BLaER1 (cell line): ENCODE data around the gene ALDH5A1.

Source experiments
- H3K27ac ChIP-seq: shearing (Covaris generic); formaldehyde crosslinking; 2 replicates; pipeline ENCODE4 v1.8.1; 2022
- H3K27me3 ChIP-seq: shearing (Covaris generic); formaldehyde crosslinking; 2 replicates; pipeline ENCODE4 v1.8.1; 2022
- H3K36me3 ChIP-seq: shearing (Covaris generic); formaldehyde crosslinking; 2 replicates; pipeline ENCODE4 v1.8.1; 2022
- H3K4me1 ChIP-seq: shearing (Covaris generic); formaldehyde crosslinking; 2 replicates; pipeline ENCODE4 v1.8.1; 2022
- H3K4me2 ChIP-seq: shearing (Covaris generic); formaldehyde crosslinking; 2 replicates; pipeline ENCODE4 v1.8.1; 2022
- H3K4me3 ChIP-seq: shearing (Covaris generic); formaldehyde crosslinking; 2 replicates; pipeline ENCODE4 v1.8.1; 2022
- H3K9ac ChIP-seq: shearing (Covaris generic); formaldehyde crosslinking; 2 replicates; pipeline ENCODE4 v1.8.1; 2022
- H3K9me3 ChIP-seq: shearing (Covaris generic); formaldehyde crosslinking; 2 replicates; pipeline ENCODE4 v1.8.1; 2022
- H4K20me1 ChIP-seq: shearing (Covaris generic); formaldehyde crosslinking; 2 replicates; pipeline ENCODE4 v1.8.1; 2022
- Cebpa-rat ChIP-seq: shearing (Covaris generic); IDR thresholded peaks from 2 replicates; pipeline ENCODE4 v1.8.1; 2022

Gene ALDH5A1

DNA sequence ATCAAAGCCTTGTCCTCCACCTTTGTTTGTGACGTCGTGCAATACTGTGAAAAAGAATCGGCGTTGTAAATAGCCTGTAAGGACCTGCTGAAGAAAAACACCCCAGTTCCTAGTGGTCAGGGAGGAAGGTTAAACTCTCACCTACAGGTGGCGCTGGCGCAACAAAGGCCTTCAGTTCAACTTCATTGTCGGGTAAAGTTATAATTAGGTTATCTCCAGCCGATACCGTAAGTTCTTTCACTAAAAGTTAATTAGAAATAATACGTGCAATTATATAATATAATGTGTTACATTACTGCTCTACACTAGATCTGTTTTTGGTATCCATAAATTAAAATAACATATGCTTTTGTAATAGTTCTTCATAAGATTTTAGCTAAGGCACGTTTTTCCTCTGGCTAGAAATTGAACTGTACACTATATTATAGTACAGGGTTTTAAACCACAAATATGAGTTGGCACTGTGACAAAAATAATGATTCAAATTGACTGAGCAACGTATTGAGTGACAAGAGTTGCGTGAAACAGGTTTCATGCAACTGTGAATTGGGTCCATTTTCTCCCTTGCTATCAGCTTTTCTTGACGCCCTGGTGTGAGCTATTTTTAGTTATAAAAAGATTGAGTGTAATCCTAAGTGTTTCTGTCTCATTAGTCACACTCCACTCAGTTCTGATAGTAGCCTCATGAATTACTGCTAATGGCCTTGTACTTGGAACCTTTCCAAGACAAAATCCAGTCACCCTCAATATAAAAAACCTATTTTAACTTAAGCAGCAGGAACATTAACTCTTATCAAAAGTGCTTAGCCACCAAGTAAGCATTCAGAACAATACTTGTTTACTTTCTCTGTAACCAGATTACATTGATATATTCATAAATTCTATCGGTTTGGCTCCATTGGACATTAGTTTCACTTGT is 89.0 kb downstream of the ALDH5A1 start:
- no peaks in the 10 kb centered on the region for H3K27me3 ChIP-seq
- no peaks in the 10 kb centered on the region for H3K9me3 ChIP-seq
- H3K36me3 ChIP-seq, result no peaks in the 10 kb centered on the region
- H3K9ac ChIP-seq, result no peak overlapping the region
- H4K20me1 ChIP-seq, result no peaks in the 10 kb centered on the region
- H3K4me2 ChIP-seq, result no peak overlapping the region
- H3K4me1 ChIP-seq, result no peaks in the 10 kb centered on the region
- H3K4me3 ChIP-seq, result no peak overlapping the region
- TF ChIP-seq Cebpa-rat, result no peak
- H3K27ac ChIP-seq, result no peak overlapping the region

- Histone ChIP-seq H3K4me1 (no peaks in the 10 kb centered on the region), H3K27me3 (no peaks in the 10 kb centered on the region), H3K9me3 (no peaks in the 10 kb centered on the region), H3K4me2 (no peak overlapping the region), H3K4me3 (no peak overlapping the region), H4K20me1 (no peaks in the 10 kb centered on the region), H3K9ac (no peak overlapping the region), H3K36me3 (no peaks in the 10 kb centered on the region), H3K27ac (no peak overlapping the region)
- no peak for TF ChIP-seq Cebpa-rat
Observed at GRCh38 chr6:24584382-24584720, 89.6 kb downstream of the ALDH5A1 start.
